ENCODE results near the gene ABCA12. TPM values are rescaled to one million over a fixed set of nuclear protein-coding genes. Genes with fewer than 3 reads are reported as not detected.

Gene ABCA12
- polyA plus RNA-seq, 1 donor: 0.06 TPM

DNA sequence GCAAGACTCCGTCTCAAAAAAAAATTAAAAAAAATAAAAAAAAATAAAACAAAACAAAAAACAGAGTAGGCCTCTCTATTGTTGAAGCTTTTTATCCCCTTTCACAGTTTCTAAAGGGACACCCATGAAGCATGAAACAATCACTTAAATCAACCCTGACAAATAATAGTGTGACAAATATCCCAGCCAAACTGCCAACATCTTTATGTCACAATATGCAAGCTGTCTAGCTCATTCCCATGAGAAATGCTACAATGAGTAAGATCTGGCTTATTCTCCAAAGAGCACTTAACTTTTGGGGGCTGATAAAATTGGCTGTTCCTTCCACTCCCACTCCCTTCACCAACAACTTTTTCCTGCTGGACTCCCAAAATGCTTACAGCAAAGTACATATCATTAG, 21.7 kb upstream of the ABCA12 start:
- no peak overlapping the region for H3K27ac ChIP-seq (ENCODE audit: low read length)
- WGBS (ENCODE audit: insufficient coverage, low lambda C conversion rate): no CpG with 5 or more reads among the region's 1 CpG
- no peaks in the 10 kb centered on the region for H3K4me1 ChIP-seq (ENCODE audit: control insufficient read depth, insufficient read depth, low read length)
- H3K4me3 ChIP-seq (ENCODE audit: low read length): no peak overlapping the region
- H3K36me3 ChIP-seq (ENCODE audit: control insufficient read depth, insufficient read depth, low read length): no peaks in the 10 kb centered on the region
- H3K27me3 ChIP-seq (ENCODE audit: control insufficient read depth, insufficient read depth, low read length): no peaks in the 10 kb centered on the region
- H3K9me3 ChIP-seq (ENCODE audit: control insufficient read depth, low read depth, low read length): peaks cover 12% of the 10 kb centered on the region
- no peak for DNase-seq

DNA sequence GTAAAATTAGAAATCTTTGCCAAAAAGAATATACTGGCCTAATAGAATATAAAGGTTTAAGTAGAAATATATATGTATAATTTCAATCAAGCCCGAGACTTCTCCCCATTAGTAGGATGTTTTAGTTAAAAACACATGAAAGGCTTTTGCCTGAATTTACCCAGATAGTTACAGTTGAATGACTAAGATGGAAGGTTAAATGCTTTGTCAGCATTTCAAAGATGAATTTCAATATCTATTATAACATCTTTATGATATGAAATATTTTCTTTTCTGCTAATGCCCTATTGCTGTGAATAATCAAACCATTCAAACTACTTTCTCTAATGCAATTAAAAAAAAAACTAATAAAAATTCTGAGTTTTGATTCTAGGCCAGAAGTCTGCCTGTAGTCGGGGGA, 18.0 kb upstream of the ABCA12 start:
- H3K4me3 ChIP-seq (ENCODE audit: low read length): no peak overlapping the region
- H3K27me3 ChIP-seq (ENCODE audit: control insufficient read depth, insufficient read depth, low read length): no peaks in the 10 kb centered on the region
- no peak for DNase-seq
- no peaks in the 10 kb centered on the region for H3K9me3 ChIP-seq (ENCODE audit: control insufficient read depth, low read depth, low read length)
- no peaks in the 10 kb centered on the region for H3K4me1 ChIP-seq (ENCODE audit: control insufficient read depth, insufficient read depth, low read length)
- H3K27ac ChIP-seq (ENCODE audit: low read length): no peak overlapping the region
- WGBS (ENCODE audit: insufficient coverage, low lambda C conversion rate): 86% methylated on average over 1 of the region's 2 CpGs
- no peaks in the 10 kb centered on the region for H3K36me3 ChIP-seq (ENCODE audit: control insufficient read depth, insufficient read depth, low read length)

DNA sequence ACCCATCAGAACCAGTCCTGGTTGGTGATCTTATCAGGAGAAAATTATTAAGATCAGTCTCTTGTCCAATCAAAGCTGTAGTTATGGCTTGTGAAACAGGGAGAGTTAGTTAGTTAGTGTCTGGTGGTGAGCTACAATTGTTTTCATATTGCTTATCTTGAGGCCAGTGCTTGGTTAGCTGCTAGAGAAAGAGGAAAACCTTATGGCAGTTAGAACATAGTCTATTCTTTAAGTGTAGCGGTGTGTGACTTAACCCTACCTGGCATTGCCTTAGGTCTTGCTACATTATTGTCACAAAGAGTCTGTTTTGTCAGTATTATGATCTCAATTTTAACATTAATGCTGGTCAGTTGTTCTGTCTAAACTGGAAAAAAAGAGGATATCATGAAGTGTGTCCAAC, 11.5 kb upstream of the ABCA12 start:
- no peaks in the 10 kb centered on the region for H3K9me3 ChIP-seq (ENCODE audit: control insufficient read depth, low read depth, low read length)
- no peaks in the 10 kb centered on the region for H3K4me1 ChIP-seq (ENCODE audit: control insufficient read depth, insufficient read depth, low read length)
- H3K27me3 ChIP-seq (ENCODE audit: control insufficient read depth, insufficient read depth, low read length): no peaks in the 10 kb centered on the region
- no peaks in the 10 kb centered on the region for H3K36me3 ChIP-seq (ENCODE audit: control insufficient read depth, insufficient read depth, low read length)
- H3K4me3 ChIP-seq (ENCODE audit: low read length): no peak overlapping the region
- 100% methylated on average over 1 of the region's 1 CpG for WGBS (ENCODE audit: insufficient coverage, low lambda C conversion rate)
- H3K27ac ChIP-seq (ENCODE audit: low read length): no peak overlapping the region
- DNase-seq: no peak

DNA sequence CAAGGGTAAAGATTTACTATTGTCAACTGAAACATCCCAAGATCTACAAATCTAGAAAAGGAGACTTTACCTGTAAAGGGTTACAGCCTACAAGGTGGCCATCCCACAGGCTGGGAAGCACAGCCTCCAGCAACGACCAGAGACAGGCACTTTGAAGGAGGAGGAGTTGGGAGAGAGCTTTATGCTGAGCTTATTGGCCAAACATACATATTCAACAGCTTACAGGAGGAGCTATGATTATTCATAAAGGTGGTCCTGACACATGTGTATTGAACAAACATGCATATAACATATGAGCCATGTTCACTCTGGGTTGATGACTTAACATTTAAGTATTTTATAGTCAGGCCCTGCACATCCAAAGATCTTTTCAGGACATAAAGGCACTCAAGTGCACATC, 11.1 kb upstream of the ABCA12 start:
- WGBS (ENCODE audit: insufficient coverage, low lambda C conversion rate): no CpG with 5 or more reads among the region's 1 CpG
- Histone ChIP-seq H3K36me3 (ENCODE audit: control insufficient read depth, insufficient read depth, low read length) (no peaks in the 10 kb centered on the region), H3K4me3 (ENCODE audit: low read length) (no peak overlapping the region), H3K27me3 (ENCODE audit: control insufficient read depth, insufficient read depth, low read length) (no peaks in the 10 kb centered on the region), H3K9me3 (ENCODE audit: control insufficient read depth, low read depth, low read length) (no peaks in the 10 kb centered on the region), H3K4me1 (ENCODE audit: control insufficient read depth, insufficient read depth, low read length) (no peaks in the 10 kb centered on the region), H3K27ac (ENCODE audit: low read length) (no peak overlapping the region)
- DNase-seq: no peak

DNA sequence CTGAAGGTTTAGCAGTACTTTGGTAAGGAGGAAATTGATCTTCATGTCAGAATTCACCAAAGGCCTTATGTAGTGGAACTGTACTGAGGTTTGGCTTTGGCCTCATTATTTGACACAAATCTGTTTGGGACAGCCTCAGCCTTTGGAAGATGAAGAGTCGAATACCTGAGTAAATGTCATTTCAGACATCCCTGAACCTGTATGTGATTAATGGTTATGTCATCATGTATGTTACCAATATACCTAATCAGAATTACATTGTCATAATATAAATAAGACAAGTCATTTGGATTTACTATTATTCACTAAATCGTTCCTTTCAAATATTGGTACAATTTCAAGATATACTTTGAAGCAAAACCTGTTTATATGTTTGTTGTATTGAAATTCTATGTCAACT, 10.6 kb upstream of the ABCA12 start:
- no peak for DNase-seq

DNA sequence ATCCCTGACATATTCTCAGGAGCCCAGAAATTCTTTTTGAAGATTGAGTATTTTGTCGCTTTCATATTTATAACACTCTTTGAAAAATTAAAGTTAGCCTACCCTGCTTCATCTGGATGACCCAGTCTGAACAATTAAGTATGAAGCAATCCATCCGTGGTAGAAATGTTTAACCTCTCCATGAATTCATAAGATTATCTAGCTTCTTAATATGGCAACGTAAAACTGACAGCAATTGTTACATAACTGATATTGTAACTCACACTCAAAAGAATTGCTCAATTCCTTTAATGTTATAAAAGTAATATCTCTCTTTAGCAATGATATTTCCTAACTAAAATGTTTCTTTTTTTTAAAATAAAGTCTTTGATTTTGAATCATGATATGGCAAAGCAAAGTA, 7.2 kb upstream of the ABCA12 start:
- Histone ChIP-seq H3K36me3 (ENCODE audit: control insufficient read depth, insufficient read depth, low read length) (no peaks in the 10 kb centered on the region), H3K27me3 (ENCODE audit: control insufficient read depth, insufficient read depth, low read length) (no peaks in the 10 kb centered on the region), H3K4me3 (ENCODE audit: low read length) (no peak overlapping the region), H3K27ac (ENCODE audit: low read length) (no peak overlapping the region), H3K9me3 (ENCODE audit: control insufficient read depth, low read depth, low read length) (no peaks in the 10 kb centered on the region), H3K4me1 (ENCODE audit: control insufficient read depth, insufficient read depth, low read length) (no peaks in the 10 kb centered on the region)
- 50% methylated on average over 2 of the region's 3 CpGs for WGBS (ENCODE audit: insufficient coverage, low lambda C conversion rate)
- no peak for DNase-seq

More for the DNA sequence above, 10.6 kb upstream of the ABCA12 start:
- no peaks in the 10 kb centered on the region for H3K9me3 ChIP-seq (ENCODE audit: control insufficient read depth, low read depth, low read length)
- H3K4me3 ChIP-seq (ENCODE audit: low read length): no peak overlapping the region
- H3K27ac ChIP-seq (ENCODE audit: low read length): no peak overlapping the region
- H3K4me1 ChIP-seq (ENCODE audit: control insufficient read depth, insufficient read depth, low read length): no peaks in the 10 kb centered on the region
- no peaks in the 10 kb centered on the region for H3K36me3 ChIP-seq (ENCODE audit: control insufficient read depth, insufficient read depth, low read length)
- no peaks in the 10 kb centered on the region for H3K27me3 ChIP-seq (ENCODE audit: control insufficient read depth, insufficient read depth, low read length)
- no CpG with 5 or more reads among the region's 2 CpGs for WGBS (ENCODE audit: insufficient coverage, low lambda C conversion rate)

DNA sequence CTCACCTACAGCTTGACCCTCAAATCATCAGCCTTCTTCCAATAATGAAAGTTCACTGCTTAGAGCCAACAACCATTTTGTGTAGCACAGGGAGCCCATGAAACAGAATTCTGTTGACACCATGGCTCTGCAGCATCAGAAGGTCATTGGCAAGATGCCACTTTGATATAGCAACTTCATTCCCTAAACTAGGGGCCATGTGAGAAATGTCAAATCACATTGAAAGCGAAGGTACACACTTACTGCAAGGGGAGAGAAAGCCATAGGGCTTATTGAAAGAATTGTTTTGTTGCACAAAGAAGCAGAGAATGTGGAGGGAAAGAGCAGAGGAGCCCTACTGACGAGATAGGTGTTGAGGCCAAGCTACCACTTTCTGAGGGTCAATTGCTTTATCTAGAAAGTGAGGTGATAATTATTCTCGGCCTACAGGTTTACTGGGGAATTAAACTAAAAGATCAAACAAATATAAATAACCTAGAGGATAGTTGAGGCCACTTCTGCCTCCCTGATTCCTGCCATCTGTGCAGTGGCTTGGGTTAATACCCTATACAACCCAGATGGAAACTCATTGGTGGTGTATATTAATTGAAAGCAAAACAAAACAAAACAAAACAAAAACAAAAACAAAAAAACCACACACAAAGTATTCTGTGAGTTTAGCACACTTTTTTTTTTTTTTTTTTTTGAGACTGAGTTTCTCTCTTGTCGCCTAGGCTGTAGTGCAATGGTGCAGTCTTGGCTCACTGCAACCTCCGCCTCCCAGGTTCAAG, 5.9 kb upstream of the ABCA12 start:
- Histone ChIP-seq H3K4me3 (ENCODE audit: low read length) (no peak overlapping the region), H3K27me3 (ENCODE audit: control insufficient read depth, insufficient read depth, low read length) (no peaks in the 10 kb centered on the region), H3K9me3 (ENCODE audit: control insufficient read depth, low read depth, low read length) (no peaks in the 10 kb centered on the region), H3K27ac (ENCODE audit: low read length) (no peak overlapping the region), H3K4me1 (ENCODE audit: control insufficient read depth, insufficient read depth, low read length) (no peaks in the 10 kb centered on the region), H3K36me3 (ENCODE audit: control insufficient read depth, insufficient read depth, low read length) (no peaks in the 10 kb centered on the region)
- no CpG with 5 or more reads among the region's 5 CpGs for WGBS (ENCODE audit: insufficient coverage, low lambda C conversion rate)
- DNase-seq: no peak

DNA sequence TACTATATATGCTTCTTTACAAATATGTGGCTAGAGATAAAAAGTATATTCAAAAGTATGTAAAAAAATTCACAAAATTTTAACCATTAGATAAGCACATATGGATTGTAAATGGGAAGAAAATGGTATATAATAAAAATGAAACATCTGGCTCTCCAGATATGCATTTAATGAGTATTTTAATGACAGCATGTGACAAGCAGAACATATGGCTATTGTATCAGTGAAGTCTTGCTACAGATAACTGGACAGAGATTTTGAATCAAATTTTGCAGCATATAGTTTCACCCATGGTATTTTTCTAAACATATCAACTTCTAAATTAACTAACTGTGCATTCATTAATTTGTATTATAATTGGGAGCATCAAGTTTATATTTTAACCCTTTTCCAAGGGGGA, 5.0 kb upstream of the ABCA12 start:
- no peaks in the 10 kb centered on the region for H3K4me1 ChIP-seq (ENCODE audit: control insufficient read depth, insufficient read depth, low read length)
- no peaks in the 10 kb centered on the region for H3K9me3 ChIP-seq (ENCODE audit: control insufficient read depth, low read depth, low read length)
- H3K36me3 ChIP-seq (ENCODE audit: control insufficient read depth, insufficient read depth, low read length): no peaks in the 10 kb centered on the region
- H3K4me3 ChIP-seq (ENCODE audit: low read length): no peak overlapping the region
- no peak for DNase-seq
- no peak overlapping the region for H3K27ac ChIP-seq (ENCODE audit: low read length)
- H3K27me3 ChIP-seq (ENCODE audit: control insufficient read depth, insufficient read depth, low read length): no peaks in the 10 kb centered on the region

DNA sequence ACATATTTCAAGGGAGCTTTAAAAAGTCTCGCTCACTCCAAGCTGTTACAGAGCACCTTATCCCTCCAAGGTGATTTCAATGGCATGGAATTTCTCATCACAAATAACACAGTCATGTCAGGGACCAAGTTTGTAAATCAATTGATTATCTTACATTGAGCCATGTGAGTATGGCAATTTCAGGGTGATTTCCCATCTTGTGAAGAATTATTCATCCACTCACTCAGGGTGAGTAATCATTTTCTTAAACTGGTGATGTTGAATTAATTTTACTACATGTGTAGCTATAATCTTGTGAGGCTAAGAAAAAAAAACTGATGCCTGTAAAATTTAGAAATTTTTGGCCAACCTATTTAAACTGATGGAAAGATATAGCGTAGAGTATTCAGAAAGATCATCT, 3.3 kb upstream of the ABCA12 start:
- no peaks in the 10 kb centered on the region for H3K27me3 ChIP-seq (ENCODE audit: control insufficient read depth, insufficient read depth, low read length)
- no peak for DNase-seq

DNA sequence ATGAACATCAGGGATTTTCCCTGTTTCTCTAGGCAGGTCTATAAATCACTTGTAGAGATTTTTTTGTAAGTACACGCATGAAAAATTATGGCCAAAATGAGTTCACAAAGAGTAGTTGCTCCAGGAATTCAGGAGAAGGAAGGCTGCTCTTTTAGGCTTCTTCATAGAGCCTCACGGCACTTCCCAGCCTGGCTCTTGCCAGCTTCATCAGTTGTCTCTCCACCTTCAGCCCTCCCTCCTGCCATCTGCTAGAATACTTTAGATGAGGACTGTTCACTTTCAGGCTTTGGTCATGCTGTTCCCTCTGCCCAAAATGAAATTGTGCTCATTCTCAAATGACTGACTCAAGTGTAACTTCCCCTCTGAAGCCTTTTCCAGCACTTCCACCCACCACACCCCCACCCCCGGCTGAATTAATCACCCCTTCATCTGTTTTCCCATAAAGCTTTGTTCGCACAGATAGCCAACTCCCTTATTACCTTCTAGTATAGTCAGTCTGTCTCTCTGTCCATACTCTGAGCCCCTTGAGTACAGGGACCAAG, 1.8 kb upstream of the ABCA12 start:
- no peak overlapping the region for H3K4me3 ChIP-seq (ENCODE audit: low read length)
- H3K27ac ChIP-seq (ENCODE audit: low read length): no peak overlapping the region
- 80% methylated on average over 1 of the region's 4 CpGs for WGBS (ENCODE audit: insufficient coverage, low lambda C conversion rate)
- H3K27me3 ChIP-seq (ENCODE audit: control insufficient read depth, insufficient read depth, low read length): no peaks in the 10 kb centered on the region
- H3K9me3 ChIP-seq (ENCODE audit: control insufficient read depth, low read depth, low read length): no peaks in the 10 kb centered on the region
- DNase-seq: no peak
- H3K4me1 ChIP-seq (ENCODE audit: control insufficient read depth, insufficient read depth, low read length): no peaks in the 10 kb centered on the region
- H3K36me3 ChIP-seq (ENCODE audit: control insufficient read depth, insufficient read depth, low read length): no peaks in the 10 kb centered on the region

More for the DNA sequence above, 3.3 kb upstream of the ABCA12 start:
- Histone ChIP-seq H3K27ac (ENCODE audit: low read length) (no peak overlapping the region), H3K36me3 (ENCODE audit: control insufficient read depth, insufficient read depth, low read length) (no peaks in the 10 kb centered on the region), H3K9me3 (ENCODE audit: control insufficient read depth, low read depth, low read length) (no peaks in the 10 kb centered on the region), H3K4me1 (ENCODE audit: control insufficient read depth, insufficient read depth, low read length) (no peaks in the 10 kb centered on the region), H3K4me3 (ENCODE audit: low read length) (no peak overlapping the region)
- 100% methylated on average over 2 of the region's 2 CpGs for whole genome bisulfite sequencing (ENCODE audit: insufficient coverage, low lambda C conversion rate)

DNA sequence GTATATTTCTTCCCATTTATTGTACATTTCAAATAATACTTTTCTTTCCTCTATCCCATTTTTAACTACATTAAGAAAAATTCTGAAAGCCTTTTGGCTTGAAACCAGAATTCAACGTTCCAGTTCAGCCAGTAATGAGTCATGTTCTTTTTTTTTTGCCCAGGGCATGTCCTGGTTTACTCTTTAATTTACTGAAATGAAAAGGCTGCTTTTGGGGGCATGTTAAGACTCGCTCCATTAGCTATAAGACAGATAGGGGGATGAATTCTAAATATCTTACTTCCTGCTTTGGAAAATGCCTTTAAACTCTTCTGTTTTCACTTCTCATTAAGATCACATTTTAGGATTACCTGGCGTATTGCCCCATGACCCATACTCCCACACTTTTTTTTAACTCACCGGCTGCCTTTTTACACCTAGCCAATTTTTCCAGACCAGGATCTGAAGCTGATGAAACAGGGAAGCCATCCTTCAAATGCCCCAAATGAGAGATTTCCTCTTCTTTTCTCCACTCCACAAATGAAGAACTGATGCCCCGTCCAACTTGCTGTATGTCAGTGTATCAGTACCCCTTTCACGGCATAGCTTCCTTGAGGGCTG, 585 bp downstream of the ABCA12 start:
- no peaks in the 10 kb centered on the region for H3K36me3 ChIP-seq (ENCODE audit: control insufficient read depth, insufficient read depth, low read length)
- WGBS (ENCODE audit: insufficient coverage, low lambda C conversion rate): 85% methylated on average over 2 of the region's 6 CpGs
- H3K4me1 ChIP-seq (ENCODE audit: control insufficient read depth, insufficient read depth, low read length): no peaks in the 10 kb centered on the region
- H3K27ac ChIP-seq (ENCODE audit: low read length): no peak overlapping the region
- no peaks in the 10 kb centered on the region for H3K27me3 ChIP-seq (ENCODE audit: control insufficient read depth, insufficient read depth, low read length)
- H3K9me3 ChIP-seq (ENCODE audit: control insufficient read depth, low read depth, low read length): no peaks in the 10 kb centered on the region
- H3K4me3 ChIP-seq (ENCODE audit: low read length): no peak overlapping the region
- no peak for DNase-seq
